Measurements from ENCODE around the gene KCNJ18. TPM values are rescaled to one million over a fixed set of nuclear protein-coding genes. Genes with fewer than 3 reads are reported as not detected.
"Not testable (repeated sequence)": the region's sequence is repeated elsewhere in the genome, so short reads cannot be mapped to it uniquely, and the experiment has no call there.

Gene KCNJ18
- total RNA-seq, 1 donor from 2014 or later = not detected

- H3K4me1 Mint-ChIP-seq (ENCODE audit: low read depth); H3K36me3 Mint-ChIP-seq (ENCODE audit: low read depth); intact Hi-C loops (cut with micrococcal nuclease); H3K27me3 Mint-ChIP-seq (ENCODE audit: low read depth); H3K27ac Mint-ChIP-seq; H3K4me3 Mint-ChIP-seq (ENCODE audit: low read depth); DNase-seq (ENCODE audit: low spot score): not testable (repeated sequence)
- peaks cover 21% of the 10 kb centered on the region for H3K9me3 Mint-ChIP-seq
Observed at GRCh38 chr17:21666711-21667412, 25.5 kb upstream of the KCNJ18 start.

- H3K36me3 Mint-ChIP-seq (ENCODE audit: low read depth); H3K4me3 Mint-ChIP-seq (ENCODE audit: low read depth); intact Hi-C loops (cut with micrococcal nuclease); DNase-seq (ENCODE audit: low spot score); H3K4me1 Mint-ChIP-seq (ENCODE audit: low read depth); H3K27ac Mint-ChIP-seq; H3K27me3 Mint-ChIP-seq (ENCODE audit: low read depth): not testable (repeated sequence)
- peaks cover 16% of the 10 kb centered on the region for H3K9me3 Mint-ChIP-seq
Observed at GRCh38 chr17:21667413-21668117, 24.8 kb upstream of the KCNJ18 start.

- DNase-seq (ENCODE audit: low spot score); H3K27ac Mint-ChIP-seq; H3K27me3 Mint-ChIP-seq (ENCODE audit: low read depth); H3K4me3 Mint-ChIP-seq (ENCODE audit: low read depth); intact Hi-C loops (cut with micrococcal nuclease); H3K4me1 Mint-ChIP-seq (ENCODE audit: low read depth); H3K36me3 Mint-ChIP-seq (ENCODE audit: low read depth): not testable (repeated sequence)
- peaks cover 17% of the 10 kb centered on the region for H3K9me3 Mint-ChIP-seq
Observed at GRCh38 chr17:21668118-21668488, 24.2 kb upstream of the KCNJ18 start.

- intact Hi-C loops (cut with micrococcal nuclease); H3K4me3 Mint-ChIP-seq (ENCODE audit: low read depth); H3K36me3 Mint-ChIP-seq (ENCODE audit: low read depth); DNase-seq (ENCODE audit: low spot score); H3K4me1 Mint-ChIP-seq (ENCODE audit: low read depth); H3K27ac Mint-ChIP-seq; H3K27me3 Mint-ChIP-seq (ENCODE audit: low read depth): not testable (repeated sequence)
- H3K9me3 Mint-ChIP-seq = peaks cover 19% of the 10 kb centered on the region
Observed at GRCh38 chr17:21668746-21669508, 23.4 kb upstream of the KCNJ18 start.

GRCh38 chr17:21669616-21670360 is 22.5 kb upstream of the KCNJ18 start:
- H3K4me1 Mint-ChIP-seq (ENCODE audit: low read depth); H3K36me3 Mint-ChIP-seq (ENCODE audit: low read depth); H3K4me3 Mint-ChIP-seq (ENCODE audit: low read depth); DNase-seq (ENCODE audit: low spot score); H3K27me3 Mint-ChIP-seq (ENCODE audit: low read depth); intact Hi-C loops (cut with micrococcal nuclease); H3K27ac Mint-ChIP-seq: not testable (repeated sequence)
- H3K9me3 Mint-ChIP-seq = peaks cover 18% of the 10 kb centered on the region

- H3K4me1 Mint-ChIP-seq (ENCODE audit: low read depth); H3K27ac Mint-ChIP-seq; H3K27me3 Mint-ChIP-seq (ENCODE audit: low read depth); H3K36me3 Mint-ChIP-seq (ENCODE audit: low read depth); H3K4me3 Mint-ChIP-seq (ENCODE audit: low read depth); DNase-seq (ENCODE audit: low spot score); intact Hi-C loops (cut with micrococcal nuclease): not testable (repeated sequence)
- peaks cover 26% of the 10 kb centered on the region for H3K9me3 Mint-ChIP-seq
Observed at GRCh38 chr17:21670361-21671155, 21.8 kb upstream of the KCNJ18 start.

- H3K27me3 Mint-ChIP-seq (ENCODE audit: low read depth); intact Hi-C loops (cut with micrococcal nuclease); DNase-seq (ENCODE audit: low spot score); H3K27ac Mint-ChIP-seq; H3K4me3 Mint-ChIP-seq (ENCODE audit: low read depth); H3K36me3 Mint-ChIP-seq (ENCODE audit: low read depth); H3K4me1 Mint-ChIP-seq (ENCODE audit: low read depth): not testable (repeated sequence)
- peaks cover 29% of the 10 kb centered on the region for H3K9me3 Mint-ChIP-seq
Observed at GRCh38 chr17:21671437-21671836, 20.9 kb upstream of the KCNJ18 start.

- H3K36me3 Mint-ChIP-seq (ENCODE audit: low read depth); H3K27ac Mint-ChIP-seq; H3K4me1 Mint-ChIP-seq (ENCODE audit: low read depth); H3K27me3 Mint-ChIP-seq (ENCODE audit: low read depth); H3K4me3 Mint-ChIP-seq (ENCODE audit: low read depth); intact Hi-C loops (cut with micrococcal nuclease); DNase-seq (ENCODE audit: low spot score): not testable (repeated sequence)
- peaks cover 28% of the 10 kb centered on the region for H3K9me3 Mint-ChIP-seq
Observed at GRCh38 chr17:21671871-21672270, 20.5 kb upstream of the KCNJ18 start.

- peaks cover 34% of the 10 kb centered on the region for H3K9me3 Mint-ChIP-seq
- intact Hi-C loops (cut with micrococcal nuclease); H3K27me3 Mint-ChIP-seq (ENCODE audit: low read depth); H3K27ac Mint-ChIP-seq; H3K36me3 Mint-ChIP-seq (ENCODE audit: low read depth); DNase-seq (ENCODE audit: low spot score); H3K4me3 Mint-ChIP-seq (ENCODE audit: low read depth); H3K4me1 Mint-ChIP-seq (ENCODE audit: low read depth): not testable (repeated sequence)
Observed at GRCh38 chr17:21673451-21674241, 18.7 kb upstream of the KCNJ18 start.

GRCh38 chr17:21674242-21674731 is 18.0 kb upstream of the KCNJ18 start:
- peaks cover 34% of the 10 kb centered on the region for H3K9me3 Mint-ChIP-seq
- H3K27me3 Mint-ChIP-seq (ENCODE audit: low read depth) = no peaks in the 10 kb centered on the region
- no peak overlapping the region for H3K4me3 Mint-ChIP-seq (ENCODE audit: low read depth)
- intact Hi-C loops (cut with micrococcal nuclease) = no loop called here
- no peak for DNase-seq (ENCODE audit: low spot score)
- H3K27ac Mint-ChIP-seq = no peak overlapping the region
- H3K36me3 Mint-ChIP-seq (ENCODE audit: low read depth) = no peaks in the 10 kb centered on the region
- no peaks in the 10 kb centered on the region for H3K4me1 Mint-ChIP-seq (ENCODE audit: low read depth)

GRCh38 chr17:21674891-21675738 is 17.2 kb upstream of the KCNJ18 start:
- H3K27me3 Mint-ChIP-seq (ENCODE audit: low read depth); H3K36me3 Mint-ChIP-seq (ENCODE audit: low read depth); intact Hi-C loops (cut with micrococcal nuclease); H3K4me1 Mint-ChIP-seq (ENCODE audit: low read depth); H3K4me3 Mint-ChIP-seq (ENCODE audit: low read depth); DNase-seq (ENCODE audit: low spot score); H3K27ac Mint-ChIP-seq: not testable (repeated sequence)
- H3K9me3 Mint-ChIP-seq = peaks cover 34% of the 10 kb centered on the region
